ENCODE results near the gene PDSS1.

The PDSS1 gene

GRCh38 chr10:26792758-26793495 is 95.4 kb downstream of the PDSS1 start:
- DNase-seq (ENCODE audit: low read depth in 2 of 2): no peak

Measured in stimulated activated CD8-positive, alpha-beta memory T cell treated with anti-CD3 and anti-CD28 coated beads, Interleukin-15, amount 100 ng/mL, for 48 hours (primary cell).